Dermis microvascular lymphatic vessel endothelial cell (primary cell): ENCODE measurements around the gene COL24A1. TPM values are rescaled to one million over a fixed set of nuclear protein-coding genes. Genes with fewer than 3 reads are reported as not detected.
"Not testable (repeated sequence)": the region's sequence is repeated elsewhere in the genome, so short reads cannot be mapped to it uniquely, and the experiment has no call there.

Experiments used
- DNase-seq, 2 donors: peaks; one replicate each; pipeline versions ENCODE4 v3.0.0 to v3.0.0-alpha.2; 2010; ENCODE audit warnings: low read depth in 2 of 2
- total RNA-seq: library from RNA; depleted of rRNA; stranded (reverse); fragments of >200 nt; gene quantifications from 2 replicates; pipeline ENCODE4 v1.2.1, GENCODE V29; 2014

COL24A1 gene
- total RNA-seq, 1 donor from 2014 or later = under 0.01 TPM

DNA sequence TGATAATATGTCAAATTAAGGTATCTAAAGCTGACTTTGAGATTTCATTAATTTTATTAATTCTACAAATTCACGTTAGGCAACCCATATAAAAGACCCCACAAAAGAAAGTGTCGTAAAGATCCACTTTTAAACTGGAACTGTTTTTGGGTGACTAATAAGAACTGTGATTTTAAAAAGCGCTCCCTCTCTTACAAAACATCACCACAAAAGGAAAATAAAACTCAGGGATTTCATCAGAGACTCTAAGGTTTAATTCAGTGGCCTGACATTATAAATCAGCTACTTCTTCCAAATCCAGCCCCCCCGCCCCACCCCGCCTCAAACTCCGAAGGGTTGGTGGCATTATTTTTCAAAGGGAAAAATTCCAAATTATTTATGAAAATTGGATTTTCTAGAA lies 2.7 kb downstream of the COL24A1 start:
- no peak for DNase-seq

GRCh38 chr1:86152887-86153286 lies 3.7 kb downstream of the COL24A1 start:
- DNase-seq = no peak

DNA sequence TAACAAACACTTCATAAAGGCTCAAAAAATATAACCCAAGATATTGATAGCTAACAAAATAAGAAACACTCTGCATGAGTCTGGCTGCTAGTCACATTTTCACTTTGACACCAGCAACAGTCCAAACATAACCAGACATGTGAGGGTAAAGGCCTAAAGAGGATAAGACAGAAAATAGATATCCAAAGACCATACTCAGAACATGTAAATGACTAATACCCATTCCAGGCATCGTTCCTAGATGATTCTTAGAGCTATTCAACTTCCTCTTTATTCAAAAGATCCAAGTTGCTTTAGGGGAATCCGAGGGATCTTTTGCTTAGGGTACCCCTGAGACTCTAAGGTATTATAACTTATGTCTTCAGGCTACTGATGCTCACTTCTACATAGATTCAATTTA lies 5.1 kb downstream of the COL24A1 start:
- DNase-seq = no peak

DNA sequence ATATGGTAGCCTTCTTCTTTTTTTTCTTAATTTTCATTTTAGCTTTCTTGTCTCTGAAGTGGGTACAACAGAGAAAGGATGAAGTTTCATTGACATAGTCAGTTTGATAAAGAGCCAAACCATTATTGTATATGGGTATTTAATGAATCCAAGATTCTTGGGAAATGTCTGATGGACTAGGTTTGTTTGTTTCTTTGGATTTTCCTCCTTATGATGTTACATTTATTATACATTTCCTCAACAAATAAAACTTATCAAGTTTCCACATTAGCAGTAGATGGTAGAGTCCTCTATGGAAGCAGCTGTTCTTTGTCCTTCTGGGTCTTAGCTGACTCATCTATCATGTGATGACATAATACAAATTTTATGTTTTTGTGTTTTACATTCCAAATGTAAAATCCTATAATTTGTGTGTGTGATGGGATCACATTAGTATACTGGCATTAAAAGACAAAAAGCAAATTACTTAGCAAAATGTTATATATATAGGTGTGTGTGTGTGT lies 6.0 kb downstream of the COL24A1 start:
- DNase-seq = no peak

- DNase-seq = no peak
These were observed 7.0 kb downstream of the COL24A1 start for GRCh38 chr1:86149591-86149990.

DNA sequence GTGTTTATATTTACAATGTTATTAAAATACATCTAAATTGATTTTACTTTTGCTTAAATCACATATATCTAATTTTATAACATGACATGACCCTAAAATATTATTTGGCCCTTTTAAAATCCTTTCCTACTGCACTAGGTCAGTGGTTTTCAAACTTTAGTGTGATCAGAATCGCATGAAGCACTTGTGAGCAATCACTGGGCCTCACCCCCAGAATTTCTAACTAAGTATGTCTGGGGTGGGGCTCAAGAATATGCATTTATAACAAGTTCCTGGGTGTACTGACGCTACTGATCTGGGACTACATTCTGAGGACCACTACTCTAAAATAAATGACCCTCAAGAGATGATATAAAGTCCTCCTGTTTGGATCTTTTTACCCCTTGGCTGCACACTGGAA lies 8.8 kb downstream of the COL24A1 start:
- DNase-seq = no peak

- DNase-seq = no peak
These were observed 10.0 kb downstream of the COL24A1 start for GRCh38 chr1:86146566-86146965.

DNA sequence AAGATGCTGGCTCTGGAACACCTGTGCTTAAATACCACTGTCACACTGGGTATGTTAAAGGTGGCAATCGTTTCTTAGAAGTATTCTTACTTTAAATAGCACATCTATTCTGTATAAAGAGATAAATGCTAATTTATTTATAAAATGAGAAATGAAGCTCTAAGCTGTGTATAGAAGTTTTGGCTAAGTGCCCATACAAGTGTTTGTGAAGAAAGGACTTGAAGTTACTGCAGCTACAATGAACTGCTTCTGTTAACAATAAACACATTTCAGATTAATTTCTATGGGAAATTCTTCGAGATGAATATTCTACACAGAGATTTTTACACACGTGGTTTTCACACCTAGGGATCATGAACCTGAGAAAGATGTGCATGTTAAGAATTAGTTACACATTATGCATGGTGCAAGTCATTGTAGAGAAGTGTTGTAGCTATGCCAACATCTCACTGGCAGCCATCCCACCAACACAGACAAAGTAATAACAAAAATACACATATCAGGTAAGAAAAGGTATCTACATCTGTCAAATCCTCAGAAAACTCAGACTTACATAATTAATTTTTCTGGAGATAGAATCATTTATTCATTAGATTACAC lies 16.2 kb downstream of the COL24A1 start:
- DNase-seq = no peak

DNA sequence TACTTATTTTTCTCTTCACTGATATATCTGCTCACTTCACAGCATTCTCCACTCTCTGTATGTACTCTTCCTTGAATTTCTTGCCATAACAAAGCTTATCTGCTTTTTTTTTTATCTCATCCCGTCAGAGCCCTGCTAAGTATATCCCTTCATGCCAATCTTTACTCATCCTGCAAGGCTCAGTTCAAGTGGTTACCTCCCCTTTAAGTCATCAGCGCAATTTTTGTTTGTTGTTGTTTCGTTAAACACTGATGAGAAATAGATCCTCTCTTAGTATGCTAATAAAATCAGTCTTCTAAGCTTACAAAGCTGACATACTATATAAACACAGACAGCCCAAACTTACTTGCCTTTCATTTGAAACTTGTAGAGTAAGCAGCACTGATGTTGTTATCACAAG lies 17.8 kb downstream of the COL24A1 start:
- DNase-seq = no peak

DNA sequence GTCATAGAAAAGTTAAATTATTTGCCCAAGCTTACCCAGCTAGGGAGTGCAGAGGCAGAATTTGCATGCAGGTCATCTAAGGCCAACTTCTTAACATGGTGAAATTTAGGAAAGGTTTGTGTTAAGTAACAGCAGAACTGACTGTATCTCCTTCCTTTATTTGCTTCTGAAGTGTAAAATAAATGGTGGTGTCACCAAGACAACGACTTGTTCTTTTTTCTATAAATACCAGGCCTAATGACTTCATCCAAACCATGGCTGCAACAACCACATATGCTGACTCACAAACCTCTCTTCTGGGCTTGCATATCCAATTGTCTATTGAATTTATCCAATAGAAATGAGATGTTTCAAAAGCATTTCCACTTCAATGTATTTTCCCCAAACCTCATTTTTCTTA lies 19.1 kb downstream of the COL24A1 start:
- DNase-seq = no peak

GRCh38 chr1:86119214-86119764 lies 37.3 kb downstream of the COL24A1 start:
- no peak for DNase-seq

- no peak for DNase-seq
These were observed 41.7 kb downstream of the COL24A1 start for GRCh38 chr1:86114816-86115400.

DNA sequence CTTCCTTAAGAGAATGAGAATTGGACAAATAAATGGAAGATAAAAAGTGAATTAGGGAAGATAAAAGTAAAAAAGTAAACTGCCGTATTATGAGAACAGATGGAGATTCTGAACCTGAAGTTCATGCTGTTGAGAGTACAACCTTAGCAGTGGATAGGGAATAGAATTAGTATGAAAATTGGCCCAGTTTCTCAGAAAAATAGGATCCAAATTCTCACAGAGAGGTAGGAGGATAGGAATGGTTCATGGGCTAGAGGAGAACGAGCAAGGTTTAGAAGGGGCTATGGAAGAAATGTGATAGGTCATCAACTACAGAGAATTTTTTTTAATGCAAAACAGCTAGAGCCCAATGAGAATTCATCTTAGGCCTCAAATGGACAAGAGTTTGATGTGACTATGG lies 42.3 kb downstream of the COL24A1 start:
- no peak for DNase-seq

DNA sequence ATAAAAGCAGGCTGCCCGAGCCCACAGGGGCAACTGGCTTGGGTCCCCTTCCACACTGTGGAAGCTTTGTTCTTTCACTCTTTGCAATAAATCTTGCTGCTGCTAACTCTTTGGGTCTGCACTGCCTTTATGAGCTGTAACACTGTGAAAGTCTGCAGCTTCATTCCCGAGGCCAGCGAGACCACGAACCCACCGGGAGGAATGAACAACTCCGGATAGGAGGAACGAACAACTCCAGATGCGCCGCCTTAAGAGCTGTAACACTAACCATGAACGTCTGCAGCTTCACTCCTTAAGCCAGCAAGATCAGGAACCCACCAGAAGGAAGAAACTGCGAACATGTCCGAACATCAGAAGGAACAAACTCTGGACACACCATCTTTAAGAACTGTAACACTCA lies 45.0 kb downstream of the COL24A1 start:
- DNase-seq = not testable (repeated sequence)

- no peak for DNase-seq
These were observed 46.0 kb downstream of the COL24A1 start for GRCh38 chr1:86110451-86111129.

DNA sequence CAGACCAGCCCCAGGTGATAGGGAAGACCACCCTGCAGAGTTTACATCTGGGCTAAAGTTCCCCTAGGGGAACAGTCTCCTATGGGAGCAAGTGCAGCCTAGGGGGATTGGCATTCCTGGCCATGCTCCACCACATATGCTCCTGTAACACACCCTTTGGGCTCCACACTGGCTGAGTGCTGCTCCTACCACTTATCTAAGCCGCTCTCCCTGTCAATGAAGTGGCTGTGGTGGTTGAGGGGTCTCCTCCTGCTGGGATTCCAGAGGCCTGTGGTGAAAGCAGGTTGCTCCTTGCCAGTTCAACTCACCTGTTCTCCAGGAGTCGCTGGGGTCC lies 51.1 kb downstream of the COL24A1 start:
- DNase-seq = no peak

GRCh38 chr1:86104606-86105532 lies 51.7 kb downstream of the COL24A1 start:
- DNase-seq = no peak

DNA sequence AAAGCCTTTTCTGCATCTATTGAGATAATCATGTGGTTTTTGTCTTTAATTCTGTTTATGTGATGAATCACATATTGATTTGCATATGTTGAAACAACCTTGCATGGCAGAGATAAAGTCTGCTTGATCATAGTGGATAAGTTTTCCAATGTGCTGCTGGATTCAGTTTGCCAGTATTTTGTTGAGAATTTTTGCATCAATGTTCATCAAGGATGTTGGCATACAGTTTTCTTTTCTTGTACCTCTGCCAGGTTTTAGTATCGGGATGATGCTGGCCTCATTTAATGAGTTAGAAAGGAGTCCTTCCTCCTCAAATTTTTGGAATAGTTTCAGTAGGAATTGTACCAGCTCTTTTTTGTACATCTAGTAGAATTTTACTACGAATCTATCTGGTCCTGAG lies 55.0 kb downstream of the COL24A1 start:
- no peak for DNase-seq

GRCh38 chr1:86100401-86100800 lies 56.2 kb downstream of the COL24A1 start:
- no peak for DNase-seq

DNA sequence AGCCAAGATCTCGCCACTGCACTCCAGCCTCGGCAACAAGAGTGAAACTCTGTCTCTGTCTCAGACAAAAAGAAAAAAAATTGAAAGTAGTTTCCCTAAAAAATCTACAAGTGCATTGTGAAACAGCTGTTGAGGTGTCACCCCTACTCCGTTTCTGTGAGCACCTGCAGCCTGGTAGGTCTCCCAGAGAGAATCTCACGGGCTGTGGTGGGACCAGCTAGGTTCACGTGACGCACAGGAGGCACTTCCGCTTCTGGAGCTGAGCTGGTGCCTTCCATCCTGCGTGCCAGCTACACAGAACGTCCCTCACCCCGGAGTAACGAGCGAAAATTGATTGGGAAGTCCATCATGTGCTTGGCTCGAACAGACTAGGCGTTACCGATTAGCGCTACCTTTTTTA lies 66.8 kb downstream of the COL24A1 start:
- DNase-seq = no peak

- no peak for DNase-seq
These were observed 70.7 kb downstream of the COL24A1 start for GRCh38 chr1:86085741-86086409.
